NCI-H460 (cell line): ENCODE data around the gene MARCHF6. TPM values are rescaled to one million over a fixed set of nuclear protein-coding genes. Genes with fewer than 3 reads are reported as not detected.
"Not testable (repeated sequence)": the region's sequence is repeated elsewhere in the genome, so short reads cannot be mapped to it uniquely, and the experiment has no call there.

Source experiments
- DNase-seq: peaks from one replicate; pipeline ENCODE4 v3.0.0-alpha.2; 2016; ENCODE audit warnings: low read depth; ENCODE audit errors: extremely low read depth
- polyA plus RNA-seq: library from polyadenylated mRNA; depleted of rRNA; stranded (reverse); fragments of >200 nt; gene quantifications from 2 replicates; pipeline ENCODE4 v1.2.3, GENCODE V29; 2014; cell fraction: nucleus; rRNA removed
- total RNA-seq: library from RNA; depleted of rRNA; stranded (reverse); fragments of >200 nt; shearing (Covaris generic); gene quantifications from 2 replicates; pipeline ENCODE4 v1.2.3, GENCODE V29; 2014; rRNA removed

Gene MARCHF6
- total RNA-seq = 39.5 and 49.8 TPM in 2 replicates
- 146 and 206 TPM in 2 replicates for polyA plus RNA-seq

GRCh38 chr5:10353241-10354047 lies at the start of gene MARCHF6:
Gene MARCHF6 (plus strand): TSS chr5:10353695. CDS start chr5:10353899, 204 bp downstream.
- peak; percentile 89 for DNase-seq

- no peak for DNase-seq
These were observed 49.8 kb upstream of the MARCHF6 start for GRCh38 chr5:10303699-10304170.

GRCh38 chr5:10304932-10305331 lies 48.6 kb upstream of the MARCHF6 start:
- no peak for DNase-seq

- no peak for DNase-seq
These were observed 47.4 kb upstream of the MARCHF6 start for GRCh38 chr5:10306114-10306513.

GRCh38 chr5:10306806-10307205 lies 46.7 kb upstream of the MARCHF6 start:
- DNase-seq = no peak

- DNase-seq = peak; percentile 41
These were observed 46.0 kb upstream of the MARCHF6 start, which contains the start of gene CMBL for GRCh38 chr5:10307206-10308148. Gene CMBL (minus strand): TSS chr5:10307902. CDS start chr5:10290762, 17,140 bp downstream.

- DNase-seq = no peak
These were observed 44.7 kb upstream of the MARCHF6 start for GRCh38 chr5:10308844-10309243.

GRCh38 chr5:10310066-10310779 lies 43.3 kb upstream of the MARCHF6 start:
- DNase-seq = peak; percentile 45

GRCh38 chr5:10310835-10311570 lies 42.5 kb upstream of the MARCHF6 start:
- DNase-seq = not testable (repeated sequence)

- no peak for DNase-seq
These were observed 41.7 kb upstream of the MARCHF6 start for GRCh38 chr5:10311595-10312425.

- no peak for DNase-seq
These were observed 38.3 kb upstream of the MARCHF6 start for GRCh38 chr5:10315201-10315600.

- DNase-seq = no peak
These were observed 37.5 kb upstream of the MARCHF6 start for GRCh38 chr5:10315824-10316509.

- no peak for DNase-seq
These were observed 35.4 kb upstream of the MARCHF6 start for GRCh38 chr5:10317825-10318682.

GRCh38 chr5:10319202-10319851 lies 34.2 kb upstream of the MARCHF6 start:
- no peak for DNase-seq

GRCh38 chr5:10320793-10321192 lies 32.7 kb upstream of the MARCHF6 start:
- no peak for DNase-seq

GRCh38 chr5:10321882-10322281 lies 31.6 kb upstream of the MARCHF6 start:
- DNase-seq = no peak
